MCF 10A (cell line): ENCODE measurements around the gene OXSR1. TPM values are rescaled to one million over a fixed set of nuclear protein-coding genes. Genes with fewer than 3 reads are reported as not detected.

Experiments used
- BruUV-seq: library from RNA; stranded (reverse); fragments of 400-500 nt; replicated peaks from 2 replicates; lab custom pipeline; 2021; lab: Mats Ljungman, UMichigan
- CTCF ChIA-PET: fragments of 300-600 bp; sonication (Branson Sonifier 250); formaldehyde crosslinking; extraction: SDS; loops from one replicate; lab custom pipeline; 2021; ENCODE audit warnings: antibody characterized with exemption, inconsistent platforms; lab: Yijun Ruan, JAX
- POLR2A ChIA-PET: fragments of 300-600, 350-650 bp; sonication (Branson Sonifier 250); formaldehyde crosslinking; extraction: SDS; loops from one replicate; lab custom pipeline; 2020; ENCODE audit warnings: antibody characterized with exemption, inconsistent platforms; lab: Yijun Ruan, JAX
- DNase-seq: peaks from one replicate; pipeline ENCODE4 v3.0.0-alpha.2; 2018; ENCODE audit not compliant: unreplicated experiment
- H3K27ac Mint-ChIP-seq: one replicate; pipeline ENCODE4 v1.8.0; 2022; ENCODE audit warnings: mild to moderate bottlenecking, low read depth, mixed read lengths; ENCODE audit not compliant: unreplicated experiment
- H3K27me3 Mint-ChIP-seq: one replicate; pipeline ENCODE4 v1.8.0; 2022; ENCODE audit warnings: mixed read lengths; ENCODE audit not compliant: insufficient read depth, unreplicated experiment
- H3K36me3 Mint-ChIP-seq: one replicate; pipeline ENCODE4 v1.8.0; 2022; ENCODE audit warnings: mild to moderate bottlenecking, moderate library complexity, mixed read lengths; ENCODE audit not compliant: insufficient read depth, unreplicated experiment
- H3K4me1 Mint-ChIP-seq: one replicate; pipeline ENCODE4 v1.8.0; 2022; ENCODE audit warnings: mixed read lengths; ENCODE audit not compliant: insufficient read depth, unreplicated experiment
- H3K4me3 Mint-ChIP-seq: one replicate; pipeline ENCODE4 v1.8.0; 2022; ENCODE audit warnings: mild to moderate bottlenecking, moderate library complexity, mixed read lengths; ENCODE audit not compliant: unreplicated experiment
- H3K9me3 Mint-ChIP-seq: one replicate; pipeline ENCODE4 v1.8.0; 2022; ENCODE audit warnings: mixed read lengths; ENCODE audit not compliant: unreplicated experiment
- CTCF ChIP-seq: fragments of 200-600 bp; IDR thresholded peaks from one replicate; pipeline ENCODE4 v1.8.0; 2022; ENCODE audit warnings: antibody characterized with exemption, mild to moderate bottlenecking; ENCODE audit not compliant: unreplicated experiment
- intact Hi-C: fragments of 100-400 bp; cut with micrococcal nuclease; formaldehyde crosslinking; loops from 2 replicates; pipeline ENCODE4 v1.14.1; 2022
- total RNA-seq: library from RNA; stranded (reverse); gene quantifications from 2 replicates; pipeline ENCODE4 v1.2.3, GENCODE V29; 2022

OXSR1 gene
- total RNA-seq, 1 experiment from 2014 or later: 75.5 TPM

GRCh38 chr3:38136393-38136776, 29.0 kb upstream of the OXSR1 start:
- H3K36me3 Mint-ChIP-seq: peaks cover 20% of the 10 kb centered on the region
- intact Hi-C loops: loop anchor here (5.0 kb wide), 2 partner anchors 91 to 211 kb away; partner anchors contain the start of gene XYLB
- H3K27ac Mint-ChIP-seq: peak overlapping the region; percentile 71
- ChIA-PET CTCF (interaction anchor here (0.6 to 2.2 kb wide), 10 partner anchors 11 to 1408 kb away, joined by 3 to 9 read pairs (median 4); no protein-coding TSS in a partner anchor), POLR2A (interaction anchor here (0.9 to 8.1 kb wide), 25 partner anchors 9 to 319 kb away, joined by 3 to 199 read pairs (median 5); partner anchors contain the start of gene OXSR1)
- TSS peak; percentile 61 for BruUV-seq
- peak overlapping the region; percentile 81 for H3K4me3 Mint-ChIP-seq
- no peak for DNase-seq
- H3K27me3 Mint-ChIP-seq: no peaks in the 10 kb centered on the region
- peaks cover 45% of the 10 kb centered on the region for H3K4me1 Mint-ChIP-seq
- TF ChIP-seq CTCF: no peak
- no peaks in the 10 kb centered on the region for H3K9me3 Mint-ChIP-seq

DNA sequence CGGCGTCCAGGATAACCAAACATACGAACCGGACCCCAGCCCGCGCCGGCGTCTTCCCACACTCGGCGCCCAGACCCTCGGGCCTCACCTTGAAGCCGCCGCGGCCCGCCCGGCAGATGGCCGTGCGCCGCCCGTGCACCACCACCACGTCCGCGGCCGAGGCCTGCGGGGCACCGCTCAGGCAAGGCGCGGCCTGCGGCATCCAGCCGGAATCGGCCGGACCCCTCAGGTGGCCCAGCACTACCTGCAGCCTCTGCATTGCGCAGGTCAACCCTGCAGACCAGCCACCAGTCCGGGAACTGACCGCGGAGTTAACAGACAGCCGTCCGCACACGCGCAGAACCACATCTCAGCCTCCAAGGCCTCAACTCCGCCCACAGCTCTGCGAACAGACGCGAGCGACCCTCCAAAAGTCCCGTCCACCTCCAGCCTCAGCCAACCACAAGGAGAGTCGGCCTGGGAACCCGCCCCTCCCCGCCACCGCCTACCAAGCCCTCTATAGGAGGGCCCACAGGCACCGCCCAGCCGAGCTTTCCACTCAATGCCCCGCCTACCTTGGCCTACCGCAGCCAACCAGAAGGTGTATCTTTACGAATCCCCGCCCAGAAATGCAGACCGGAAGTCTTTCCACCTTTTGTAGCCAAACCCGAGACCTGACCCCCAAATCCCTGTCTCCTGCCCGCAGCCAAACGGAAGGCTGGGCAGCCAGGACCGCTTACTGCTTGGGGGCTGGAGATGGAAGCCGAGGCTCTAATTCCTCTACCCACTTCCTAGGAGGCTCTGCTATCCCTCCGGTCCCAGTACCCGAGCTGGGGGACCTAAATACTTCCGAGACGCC, 28.3 kb upstream of the OXSR1 start, which contains the start of gene ACAA1:
Gene ACAA1 (minus strand): TSS at position 351 of the 838 bp plus-strand sequence. CDS start 92 bp downstream, at position 259.
- ChIA-PET CTCF (interaction anchor here (0.6 to 2.2 kb wide), 13 partner anchors 12 to 1408 kb away, joined by 3 to 9 read pairs (median 4); no protein-coding TSS in a partner anchor), POLR2A (interaction anchor here (0.6 to 8.1 kb wide), 41 partner anchors 9 to 358 kb away, joined by 3 to 199 read pairs (median 4); partner anchors contain the start of gene OXSR1)
- BruUV-seq: no TSS peak
- peaks cover 51% of the 10 kb centered on the region for H3K4me1 Mint-ChIP-seq
- TF ChIP-seq CTCF: no peak
- H3K27ac Mint-ChIP-seq: peak within 1 kb of the TSS; percentile 71
- peaks cover 14% of the 10 kb centered on the region for H3K36me3 Mint-ChIP-seq
- DNase-seq: peak; percentile 99
- no peaks in the 10 kb centered on the region for H3K9me3 Mint-ChIP-seq
- peak within 1 kb of the TSS; percentile 81 for H3K4me3 Mint-ChIP-seq
- no peaks in the 10 kb centered on the region for H3K27me3 Mint-ChIP-seq
- intact Hi-C loops: loop anchor here (1.0 to 5.0 kb wide), 3 partner anchors 90 to 210 kb away; partner anchors contain the start of gene XYLB

DNA sequence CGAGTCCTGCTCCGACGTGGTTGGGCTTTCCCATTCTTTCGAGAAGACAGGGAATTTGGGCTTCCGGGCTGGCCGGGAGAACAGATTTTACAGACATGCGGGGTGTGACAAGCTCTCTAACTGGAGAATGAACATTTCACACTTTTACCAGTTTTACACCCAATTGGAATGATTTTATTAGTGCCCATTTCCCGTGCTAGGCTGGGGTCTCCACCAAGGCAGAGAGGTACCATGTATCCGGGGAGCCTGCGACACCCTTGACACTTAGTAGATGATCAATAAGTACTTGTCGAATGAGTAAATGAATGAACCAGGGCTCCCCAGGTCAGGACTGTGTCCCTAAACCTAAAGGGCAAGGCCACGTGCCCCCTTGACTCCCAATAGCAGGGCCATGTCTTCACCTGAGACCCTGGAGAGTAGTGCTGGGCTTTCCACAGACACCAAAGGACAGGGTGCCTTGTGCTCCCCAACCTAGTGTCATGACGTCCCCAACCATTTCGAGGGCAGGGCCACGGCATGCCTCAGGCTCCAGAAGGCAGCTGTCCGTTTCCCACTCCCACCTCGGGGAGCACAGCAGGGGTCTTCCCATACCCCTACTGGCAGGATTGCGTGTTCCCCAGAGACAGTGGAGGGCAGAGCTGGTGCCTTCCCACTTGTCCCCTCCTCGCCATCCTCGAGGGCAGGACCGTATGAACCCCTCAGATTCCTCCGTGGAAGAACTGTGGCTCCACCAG, 27.6 kb upstream of the OXSR1 start:
- TSS peak; percentile 90 for BruUV-seq
- Mint-ChIP-seq H3K4me3 (peak overlapping the region; percentile 81), H3K27ac (peak overlapping the region; percentile 71), H3K4me1 (peaks cover 54% of the 10 kb centered on the region), H3K36me3 (peaks cover 8% of the 10 kb centered on the region), H3K9me3 (no peaks in the 10 kb centered on the region), H3K27me3 (no peaks in the 10 kb centered on the region)
- TF ChIP-seq CTCF: no peak
- CTCF ChIA-PET: interaction anchor here (0.6 to 2.2 kb wide), 7 partner anchors 15 to 956 kb away, joined by 3 to 9 read pairs (median 4); no protein-coding TSS in a partner anchor
- no peak for DNase-seq
- POLR2A ChIA-PET: interaction anchor here (0.6 to 8.1 kb wide), 33 partner anchors 10 to 357 kb away, joined by 3 to 199 read pairs (median 5); partner anchors contain the start of gene OXSR1
- intact Hi-C loops: loop anchor here (1.0 to 5.0 kb wide), 4 partner anchors 27 to 210 kb away; partner anchors contain the start of genes OXSR1 and XYLB
